Peyer's patch (tissue), 4 donors: ENCODE results near the gene CNN2. TPM values are rescaled to one million over a fixed set of nuclear protein-coding genes. Genes with fewer than 3 reads are reported as not detected.

Experiments
- DNase-seq, 3 donors: peaks; one replicate each; pipeline ENCODE4 v3.0.0-alpha.2; 2017 to 2019
- H3K27ac ChIP-seq, 4 donors: fragments of 200-600 bp; sonication (generic); one replicate each; pipeline ENCODE4 v1.5.1; 2016 to 2019
- H3K27me3 ChIP-seq, 2 donors: fragments of 200-600 bp; sonication (generic); one replicate each; pipeline ENCODE4 v1.5.1; 2019
- H3K36me3 ChIP-seq, 3 donors: fragments of 200-600 bp; sonication (generic); one replicate each; pipeline ENCODE4 v1.5.1; 2016 to 2019
- H3K4me1 ChIP-seq, 4 donors: fragments of 200-600 bp; sonication (generic); one replicate each; pipeline ENCODE4 v1.5.1; 2016 to 2019
- H3K4me3 ChIP-seq, 4 donors: fragments of 200-600 bp; sonication (generic); 1 replicate in 3 of 4; 2 replicates in 1 of 4; pipeline ENCODE4 v1.5.1; 2016 to 2019; ENCODE audit warnings: mild to moderate bottlenecking in 1 of 4
- H3K9me3 ChIP-seq, 4 donors: fragments of 200-600 bp; sonication (generic); one replicate each; pipeline ENCODE4 v1.5.1; 2016 to 2019; ENCODE audit warnings: mild to moderate bottlenecking in 1 of 4
- CTCF ChIP-seq, 6 experiments: fragments of 450-650 bp in 4 of 6; fragments of 200-600 bp in 2 of 6; sonication (generic) in 1 of 6; IDR thresholded peaks; one replicate each; pipeline ENCODE4 v1.5.1; 2017 to 2019; ENCODE audit warnings: antibody characterized with exemption in 6 of 6, mild to moderate bottlenecking in 3 of 6, moderate library complexity in 1 of 6
- POLR2A ChIP-seq, 2 donors: fragments of 450-650 bp; IDR thresholded peaks; one replicate each; pipeline ENCODE4 v1.5.1; 2017; ENCODE audit warnings: antibody characterized with exemption in 2 of 2, mild to moderate bottlenecking in 2 of 2, moderate library complexity in 2 of 2
- total RNA-seq, 4 donors: library from RNA; depleted of rRNA; stranded (reverse); fragments of >200 nt; gene quantifications; one replicate each; pipeline ENCODE4 v1.1.0, GENCODE V29; 2016

Gene CNN2
- total RNA-seq, 4 donors from 2014 or later: 20.6 to 47.0 (median 22.6) TPM

GRCh38 chr19:998064-998463 lies 28.3 kb upstream of the CNN2 start:
- no peaks in the 10 kb centered on the region for H3K9me3 ChIP-seq
- no peak overlapping the region for H3K4me3 ChIP-seq
- H3K36me3 ChIP-seq: peaks cover 0 to 9% (median 0%) of the 10 kb centered on the region in 3 donors
- TF ChIP-seq POLR2A (IDR thresholded peaks at IDR 0.05) (no peak), CTCF (IDR thresholded peaks at IDR 0.05) (no peak)
- H3K27ac ChIP-seq: no peak overlapping the region
- H3K4me1 ChIP-seq: peaks cover 0 to 28% (median 15%) of the 10 kb centered on the region in 4 donors
- DNase-seq: no peak
- H3K27me3 ChIP-seq: peaks cover 0 to 37% of the 10 kb centered on the region in 2 donors

DNA sequence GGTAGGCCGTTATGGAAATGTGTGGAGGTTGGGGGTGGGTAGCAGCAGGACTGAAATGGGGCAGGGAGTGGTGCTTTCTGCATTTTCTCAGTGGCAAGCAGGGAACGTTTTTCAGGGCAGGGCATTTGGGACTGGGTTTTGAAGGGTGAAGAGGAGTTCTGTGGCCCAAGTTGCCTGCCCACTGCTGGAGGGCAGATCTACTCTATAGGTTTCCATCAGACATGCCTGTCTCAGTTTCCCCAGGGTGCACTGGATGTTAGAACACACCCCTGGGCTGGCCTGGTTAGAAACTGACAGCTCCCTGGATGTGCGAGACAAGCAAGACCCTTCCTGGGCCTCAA lies 27.1 kb upstream of the CNN2 start:
- Histone ChIP-seq H3K36me3 (peaks cover 0 to 4% (median 0%) of the 10 kb centered on the region in 3 donors), H3K9me3 (no peaks in the 10 kb centered on the region), H3K27me3 (peaks cover 0 to 37% of the 10 kb centered on the region in 2 donors), H3K27ac (no peak overlapping the region), H3K4me1 (peaks cover 0 to 28% (median 15%) of the 10 kb centered on the region in 4 donors), H3K4me3 (no peak overlapping the region)
- DNase-seq: no peak
- TF ChIP-seq CTCF (IDR thresholded peaks at IDR 0.05): no peak
- no peak for TF ChIP-seq POLR2A (IDR thresholded peaks at IDR 0.05)

DNA sequence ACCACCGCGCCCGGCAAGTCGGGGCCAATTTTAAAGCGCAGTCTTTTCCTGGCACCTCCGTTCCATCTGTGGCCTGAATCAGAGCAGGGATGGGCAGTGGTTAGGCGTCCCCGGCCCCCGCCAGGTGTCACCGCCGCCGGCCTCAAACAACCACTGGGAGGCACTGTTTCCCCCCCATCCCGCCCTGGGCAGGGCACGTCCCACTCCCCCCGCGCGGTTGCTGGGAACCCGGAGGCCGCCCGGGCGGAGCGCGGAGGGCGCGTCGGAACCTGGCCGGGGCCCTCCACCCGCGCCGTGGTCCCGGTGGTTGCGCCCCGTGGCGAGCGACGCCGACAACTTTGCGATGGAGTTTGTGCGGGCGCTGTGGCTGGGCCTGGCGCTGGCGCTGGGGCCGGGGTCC lies 26.3 kb upstream of the CNN2 start, which contains the start of gene GRIN3B:
TSS of gene GRIN3B (plus strand) at position 325 of the 400 bp plus-strand sequence. CDS start at position 344, 19 bp downstream.
- TF ChIP-seq CTCF (IDR thresholded peaks at IDR 0.05) (peak; percentile 28 to 51 (median 37)), POLR2A (IDR thresholded peaks at IDR 0.05) (no peak)
- Histone ChIP-seq H3K27me3 (peaks cover 0 to 37% of the 10 kb centered on the region in 2 donors), H3K9me3 (no peaks in the 10 kb centered on the region), H3K27ac (no peak within 1 kb of the TSS), H3K36me3 (no peaks in the 10 kb centered on the region), H3K4me1 (peaks cover 0 to 28% (median 15%) of the 10 kb centered on the region in 4 donors), H3K4me3 (peak within 1 kb of the TSS in 3 of 4 donors; percentile 19 to 31 (median 27))
- DNase-seq: peak; percentile 55 to 78 (median 77)

DNA sequence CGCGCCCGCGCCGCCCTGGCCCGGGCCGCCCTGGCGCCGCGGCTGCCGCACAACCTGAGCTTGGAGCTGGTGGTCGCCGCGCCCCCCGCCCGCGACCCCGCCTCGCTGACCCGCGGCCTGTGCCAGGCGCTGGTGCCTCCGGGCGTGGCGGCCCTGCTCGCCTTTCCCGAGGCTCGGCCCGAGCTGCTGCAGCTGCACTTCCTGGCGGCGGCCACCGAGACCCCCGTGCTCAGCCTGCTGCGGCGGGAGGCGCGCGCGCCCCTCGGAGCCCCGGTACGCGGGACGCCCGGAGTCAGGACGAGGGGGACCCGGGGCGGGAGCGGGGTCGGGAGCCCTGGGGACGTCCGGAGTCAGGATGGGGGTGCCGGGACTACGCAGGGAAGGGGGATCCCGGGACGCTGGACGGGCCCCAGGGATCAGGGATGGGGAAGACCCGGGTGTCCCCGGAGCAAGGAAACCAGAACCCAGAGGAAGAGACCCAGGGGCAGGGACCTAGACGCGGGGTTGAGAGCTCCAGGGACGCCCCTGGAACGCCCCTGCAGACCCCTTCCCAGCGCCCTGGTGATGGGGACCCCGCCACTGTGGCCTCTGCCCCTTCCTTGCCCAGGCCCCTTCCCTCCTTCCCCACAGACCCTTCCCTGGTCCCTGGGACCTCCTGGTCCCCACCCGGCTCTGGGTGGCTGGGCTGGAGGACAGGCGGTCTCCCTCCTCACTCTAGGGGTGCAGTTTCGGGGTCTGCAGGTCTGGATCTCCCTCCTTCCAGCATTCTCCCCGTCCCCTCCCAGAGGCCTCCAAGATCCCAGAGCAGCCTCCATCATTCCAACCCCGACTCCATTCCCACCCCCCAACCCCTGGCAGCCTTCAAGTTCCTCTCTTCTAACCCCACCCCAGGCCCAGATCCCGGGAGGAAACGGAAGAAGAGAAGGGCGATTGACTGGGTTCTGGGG lies 25.5 kb upstream of the CNN2 start:
- Histone ChIP-seq H3K4me1 (peaks cover 0 to 28% (median 15%) of the 10 kb centered on the region in 4 donors), H3K27me3 (peaks cover 0 to 34% of the 10 kb centered on the region in 2 donors), H3K36me3 (no peaks in the 10 kb centered on the region), H3K9me3 (no peaks in the 10 kb centered on the region), H3K4me3 (peak overlapping the region in 3 of 4 donors; percentile 19 to 31 (median 27)), H3K27ac (no peak overlapping the region)
- TF ChIP-seq CTCF (IDR thresholded peaks at IDR 0.05) (no peak), POLR2A (IDR thresholded peaks at IDR 0.05) (no peak)
- DNase-seq: no peak

GRCh38 chr19:1001538-1002166 lies 24.8 kb upstream of the CNN2 start:
- H3K4me3 ChIP-seq: no peak overlapping the region
- H3K27me3 ChIP-seq: peaks cover 0 to 27% of the 10 kb centered on the region in 2 donors
- TF ChIP-seq POLR2A (IDR thresholded peaks at IDR 0.05) (no peak), CTCF (IDR thresholded peaks at IDR 0.05) (peak; percentile 64 to 93 (median 86))
- H3K4me1 ChIP-seq: peaks cover 0 to 20% (median 11%) of the 10 kb centered on the region in 4 donors
- no peaks in the 10 kb centered on the region for H3K36me3 ChIP-seq
- no peak overlapping the region for H3K27ac ChIP-seq
- no peaks in the 10 kb centered on the region for H3K9me3 ChIP-seq
- peak; percentile 52 to 76 (median 74) for DNase-seq
